A549 treated with Hydrocortisone at 1 μM for 4 hours (cell line): ENCODE measurements around the gene GSPT2. TPM values are rescaled to one million over a fixed set of nuclear protein-coding genes. Genes with fewer than 3 reads are reported as not detected.

Source experiments
- total RNA-seq: library from RNA; stranded (reverse); fragments of 200-300 nt; extraction: Qiagen RNA extraction; gene quantifications from 5 replicates; pipeline ENCODE4 v1.2.3, GENCODE V29; 2022

GSPT2 gene
- 7.8 to 10.2 TPM (median 8.7 TPM) in 5 replicates for total RNA-seq

DNA sequence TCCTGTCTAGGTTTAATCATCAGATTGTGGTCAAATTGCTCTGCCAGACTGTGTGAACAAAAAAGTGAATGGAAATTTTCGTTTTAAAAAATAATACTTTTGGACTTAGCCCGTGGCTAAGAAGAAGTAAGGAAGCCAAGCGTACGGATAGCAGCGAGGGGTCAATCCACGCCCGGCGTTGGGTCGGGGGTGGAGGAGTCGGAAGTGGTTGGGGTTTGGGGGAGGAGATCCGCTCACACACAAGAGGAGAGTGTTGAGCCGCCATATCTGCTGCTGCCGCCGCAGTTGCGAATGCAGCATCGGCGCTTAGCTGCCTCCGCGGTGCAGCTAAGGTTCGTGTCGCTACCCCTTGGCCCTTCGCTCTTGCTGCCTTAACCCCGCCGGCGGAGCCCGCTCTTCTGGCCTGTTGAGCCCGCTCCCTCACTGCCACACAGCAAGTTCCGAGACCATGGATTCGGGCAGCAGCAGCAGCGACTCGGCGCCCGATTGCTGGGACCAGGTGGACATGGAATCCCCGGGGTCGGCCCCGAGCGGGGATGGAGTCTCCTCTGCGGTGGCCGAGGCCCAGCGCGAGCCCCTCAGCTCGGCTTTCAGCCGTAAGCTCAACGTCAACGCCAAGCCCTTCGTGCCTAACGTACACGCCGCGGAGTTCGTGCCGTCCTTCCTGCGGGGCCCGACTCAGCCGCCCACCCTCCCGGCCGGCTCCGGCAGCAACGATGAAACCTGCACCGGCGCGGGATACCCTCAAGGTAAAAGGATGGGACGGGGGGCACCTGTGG lies at the start of gene GSPT2:
Gene GSPT2 (plus strand): TSS at position 264 of the 779 bp plus-strand sequence. CDS start 185 bp downstream, at position 449.

DNA sequence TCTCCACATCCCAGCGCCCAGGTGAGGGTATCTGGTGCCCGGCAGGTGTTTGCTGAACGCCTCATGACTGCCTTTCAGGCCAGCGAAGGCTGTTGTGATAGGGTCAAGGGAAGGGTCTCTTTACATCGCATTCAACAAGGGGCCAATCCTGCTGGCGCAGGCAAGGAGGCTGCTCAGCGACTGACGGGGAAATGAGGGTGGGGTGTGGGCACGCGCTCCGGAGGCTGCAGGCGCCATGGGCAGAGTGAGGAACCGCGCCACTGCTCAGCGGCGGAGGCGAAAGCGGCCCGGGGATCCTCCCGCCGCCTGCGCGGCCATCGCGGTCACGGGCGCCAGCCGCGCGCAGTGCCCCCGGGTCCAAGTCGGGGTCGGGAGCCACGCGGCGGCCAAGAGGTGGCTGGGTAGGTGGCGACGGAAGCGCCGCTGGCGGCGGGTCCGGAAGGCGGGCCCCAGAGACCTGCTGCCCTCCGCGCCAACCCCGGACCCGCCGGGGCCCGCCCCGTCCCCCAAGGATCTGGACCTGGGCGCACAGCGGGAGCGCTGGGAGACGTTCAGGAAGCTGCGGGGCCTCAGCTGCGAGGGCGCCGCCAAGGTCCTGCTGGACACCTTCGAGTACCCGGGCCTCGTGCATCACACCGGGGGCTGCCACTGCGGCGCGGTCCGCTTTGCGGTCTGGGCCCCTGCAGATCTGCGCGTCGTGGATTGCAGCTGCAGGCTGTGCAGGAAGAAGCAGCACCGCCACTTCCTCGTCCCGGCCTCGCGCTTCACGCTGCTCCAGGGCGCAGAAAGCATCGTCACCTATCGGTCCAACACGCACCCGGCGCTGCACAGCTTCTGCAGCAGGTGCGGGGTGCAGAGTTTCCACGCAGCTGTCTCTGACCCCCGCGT lies 32.7 kb upstream of the GSPT2 start, which contains the start of gene CENPVL1:
Gene CENPVL1 (plus strand): TSS at position 236 of the 888 bp plus-strand sequence. CDS start 0 bp downstream, at position 236.

Other genes with a start within 250 kb of the GSPT2 start
- gene NUDT11, start 246.8 kb upstream of the GSPT2 start, total RNA-seq, result 2.6 to 3.1 TPM (median 2.7 TPM) in 5 replicates
- 0.13 to 0.18 TPM (median 0.14 TPM) in 5 replicates for gene CENPVL3, start 124.5 kb upstream of the GSPT2 start, total RNA-seq
- gene CENPVL2, start 60.6 kb upstream of the GSPT2 start, total RNA-seq, result not detected in 5 replicates
- not detected in 5 replicates for gene CENPVL1, start 32.9 kb upstream of the GSPT2 start, total RNA-seq
- gene MAGED1, start 150.2 kb downstream of the GSPT2 start, total RNA-seq, result 67.9 to 98.1 TPM (median 83.6 TPM) in 5 replicates